Forelimb muscle (tissue), 1 donor: ENCODE data around the gene FAM124B. TPM values are rescaled to one million over a fixed set of nuclear protein-coding genes. Genes with fewer than 3 reads are reported as not detected.
"Not testable (repeated sequence)": the region's sequence is repeated elsewhere in the genome, so short reads cannot be mapped to it uniquely, and the experiment has no call there.

Experiments used
- DNase-seq: peaks from one replicate; pipeline ENCODE4 v3.0.0-alpha.2; 2013; ENCODE audit warnings: low read depth
- polyA plus RNA-seq: library from polyadenylated mRNA; unstranded; fragments of 120-200 nt; gene quantifications from one replicate; pipeline ENCODE4 v1.2.1, GENCODE V29; 2013; ENCODE audit not compliant: insufficient read length

Gene FAM124B
- polyA plus RNA-seq, 1 donor = 9.2 TPM

GRCh38 chr2:224382973-224383555, 18.8 kb downstream of the FAM124B start:
- DNase-seq = no peak

- DNase-seq = not testable (repeated sequence)
These were observed 19.6 kb downstream of the FAM124B start for GRCh38 chr2:224382280-224382647.

GRCh38 chr2:224381521-224382279, 20.2 kb downstream of the FAM124B start:
- no peak for DNase-seq

GRCh38 chr2:224379986-224380385, 21.9 kb downstream of the FAM124B start:
- no peak for DNase-seq

GRCh38 chr2:224379172-224379571, 22.7 kb downstream of the FAM124B start:
- no peak for DNase-seq

GRCh38 chr2:224378701-224379097, 23.2 kb downstream of the FAM124B start:
- no peak for DNase-seq

GRCh38 chr2:224377751-224378700, 23.9 kb downstream of the FAM124B start:
- DNase-seq = no peak

- DNase-seq = no peak
These were observed 29.3 kb downstream of the FAM124B start for GRCh38 chr2:224372641-224373040.

GRCh38 chr2:224369028-224369632, 32.8 kb downstream of the FAM124B start:
- DNase-seq = no peak

- DNase-seq = no peak
These were observed 35.6 kb downstream of the FAM124B start for GRCh38 chr2:224366267-224366844.

GRCh38 chr2:224365331-224365730, 36.6 kb downstream of the FAM124B start:
- DNase-seq = no peak

GRCh38 chr2:224363281-224363680, 38.6 kb downstream of the FAM124B start:
- DNase-seq = no peak

- no peak for DNase-seq
These were observed 39.8 kb downstream of the FAM124B start for GRCh38 chr2:224362094-224362493.

- DNase-seq = no peak
These were observed 41.1 kb downstream of the FAM124B start for GRCh38 chr2:224360801-224361251.

- no peak for DNase-seq
These were observed 42.3 kb downstream of the FAM124B start for GRCh38 chr2:224359569-224359968.

- DNase-seq = peak; percentile 32
These were observed 44.6 kb downstream of the FAM124B start for GRCh38 chr2:224357098-224357901.

GRCh38 chr2:224354632-224355211, 47.2 kb downstream of the FAM124B start:
- no peak for DNase-seq

- no peak for DNase-seq
These were observed 51.2 kb downstream of the FAM124B start for GRCh38 chr2:224350703-224351102.

GRCh38 chr2:224349396-224349795, 52.5 kb downstream of the FAM124B start:
- no peak for DNase-seq
